ENCODE data around the gene UBAP1L.

UBAP1L gene

DNA sequence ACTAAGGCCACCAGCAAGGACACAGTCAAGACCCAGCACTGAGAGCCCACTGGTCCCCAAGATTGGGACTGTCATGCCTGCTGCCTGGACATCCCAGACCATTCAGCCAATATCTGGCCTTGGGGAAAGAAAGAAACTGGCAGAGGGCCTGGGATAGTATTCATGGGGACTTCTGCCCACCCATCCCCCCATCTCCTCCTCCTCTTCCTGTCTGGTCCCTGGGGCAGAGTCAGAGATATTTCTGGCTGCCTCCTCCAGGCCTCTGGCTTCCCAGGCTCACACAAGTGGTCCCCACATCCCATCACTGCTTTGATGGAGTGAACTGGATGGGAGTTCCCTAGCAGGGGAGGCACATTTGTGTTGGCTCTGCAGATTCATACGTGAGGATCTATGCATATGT, 43.0 kb downstream of the UBAP1L start:
- no peak overlapping the region for H3K4me3 ChIP-seq (ENCODE audit: low read depth, low read length)
- peaks cover 7% of the 10 kb centered on the region for H3K27me3 ChIP-seq (replicated peaks)
- H3K36me3 ChIP-seq (replicated peaks) = no peaks in the 10 kb centered on the region
- in situ Hi-C loops (cut with HindIII; ENCODE audit: low pct_ligation_motif_present, low sequenced_read_pairs) = no loop called here
- DNase-seq = no peak
- H3K27ac ChIP-seq = no peak overlapping the region
- TF ChIP-seq, protein P1, sequence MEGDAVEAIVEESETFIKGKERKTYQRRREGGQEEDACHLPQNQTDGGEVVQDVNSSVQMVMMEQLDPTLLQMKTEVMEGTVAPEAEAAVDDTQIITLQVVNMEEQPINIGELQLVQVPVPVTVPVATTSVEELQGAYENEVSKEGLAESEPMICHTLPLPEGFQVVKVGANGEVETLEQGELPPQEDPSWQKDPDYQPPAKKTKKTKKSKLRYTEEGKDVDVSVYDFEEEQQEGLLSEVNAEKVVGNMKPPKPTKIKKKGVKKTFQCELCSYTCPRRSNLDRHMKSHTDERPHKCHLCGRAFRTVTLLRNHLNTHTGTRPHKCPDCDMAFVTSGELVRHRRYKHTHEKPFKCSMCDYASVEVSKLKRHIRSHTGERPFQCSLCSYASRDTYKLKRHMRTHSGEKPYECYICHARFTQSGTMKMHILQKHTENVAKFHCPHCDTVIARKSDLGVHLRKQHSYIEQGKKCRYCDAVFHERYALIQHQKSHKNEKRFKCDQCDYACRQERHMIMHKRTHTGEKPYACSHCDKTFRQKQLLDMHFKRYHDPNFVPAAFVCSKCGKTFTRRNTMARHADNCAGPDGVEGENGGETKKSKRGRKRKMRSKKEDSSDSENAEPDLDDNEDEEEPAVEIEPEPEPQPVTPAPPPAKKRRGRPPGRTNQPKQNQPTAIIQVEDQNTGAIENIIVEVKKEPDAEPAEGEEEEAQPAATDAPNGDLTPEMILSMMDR (IDR thresholded peaks at IDR 0.05; ENCODE audit: low read depth, low read length, missing control alignments) = no peak

DNA sequence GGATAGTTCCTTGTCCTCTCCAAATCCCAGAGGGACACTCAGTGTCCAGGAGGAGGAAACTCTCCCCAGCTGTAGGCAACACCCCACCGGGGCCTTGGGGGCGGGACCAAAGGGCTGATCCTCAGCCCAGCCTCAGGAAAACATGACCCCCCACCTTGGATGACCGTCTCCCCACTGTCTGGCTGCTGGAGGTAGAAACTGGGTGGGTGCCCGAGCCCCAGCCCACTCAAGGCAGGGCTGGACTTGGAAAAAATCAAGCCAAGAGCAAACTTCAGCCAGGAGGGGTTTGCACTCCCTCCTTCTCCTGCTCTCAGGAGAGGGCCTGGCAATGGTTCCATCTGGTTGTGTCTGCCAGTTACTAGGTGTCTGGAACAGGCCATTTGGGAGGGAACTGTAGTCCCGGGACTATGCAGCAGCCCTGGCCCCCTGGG, 43.6 kb downstream of the UBAP1L start:
- H3K36me3 ChIP-seq (replicated peaks) = no peaks in the 10 kb centered on the region
- DNase-seq = no peak
- in situ Hi-C loops (cut with HindIII; ENCODE audit: low pct_ligation_motif_present, low sequenced_read_pairs) = no loop called here
- no peak overlapping the region for H3K4me3 ChIP-seq (ENCODE audit: low read depth, low read length)
- TF ChIP-seq, protein P1 (IDR thresholded peaks at IDR 0.05; ENCODE audit: low read depth, low read length, missing control alignments) = no peak
- peaks cover 12% of the 10 kb centered on the region for H3K27me3 ChIP-seq (replicated peaks)
- no peak overlapping the region for H3K27ac ChIP-seq

DNA sequence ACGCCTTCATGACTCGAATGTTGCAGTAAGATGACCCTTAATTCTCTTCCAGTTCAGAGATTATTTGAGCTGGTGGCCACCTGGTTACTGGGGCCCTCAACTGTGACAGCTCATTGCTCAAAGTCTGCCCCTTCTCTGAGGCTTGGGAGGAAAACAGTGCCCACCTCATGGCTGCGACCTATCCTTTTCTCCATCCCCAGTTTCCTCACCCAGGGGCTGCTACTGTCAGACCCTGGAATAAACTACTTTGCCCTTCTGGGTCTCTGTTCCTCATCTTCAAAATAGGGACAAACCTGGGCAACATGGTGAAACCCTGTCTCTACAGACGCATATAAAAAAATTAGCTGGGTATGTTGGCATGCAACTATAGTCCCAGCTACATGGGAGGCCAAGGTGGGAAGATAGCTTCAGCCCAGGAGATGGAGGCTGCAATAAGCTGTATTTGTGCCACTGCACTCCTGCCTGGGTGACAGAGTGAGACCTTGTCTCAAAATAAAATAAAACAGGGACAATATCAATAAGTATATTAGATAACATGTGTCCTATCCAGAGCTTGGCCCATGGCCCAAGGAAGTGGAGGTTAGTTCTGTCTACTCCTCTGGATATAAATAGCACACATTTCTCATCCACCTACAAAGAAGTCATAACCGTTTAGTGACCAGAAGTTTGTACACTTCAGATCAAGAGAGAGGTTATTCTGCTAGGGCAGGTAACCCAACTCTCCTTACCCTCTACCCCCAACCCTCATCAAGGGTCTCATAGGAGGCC, 45.0 kb downstream of the UBAP1L start:
- Histone ChIP-seq H3K27ac (no peak overlapping the region), H3K4me3 (ENCODE audit: low read depth, low read length) (no peak overlapping the region), H3K36me3 (replicated peaks) (no peaks in the 10 kb centered on the region), H3K27me3 (replicated peaks) (peaks cover 15% of the 10 kb centered on the region)
- in situ Hi-C loops (cut with HindIII; ENCODE audit: low pct_ligation_motif_present, low sequenced_read_pairs) = no loop called here
- DNase-seq = no peak
- TF ChIP-seq, protein P1 (IDR thresholded peaks at IDR 0.05; ENCODE audit: low read depth, low read length, missing control alignments) = no peak

DNA sequence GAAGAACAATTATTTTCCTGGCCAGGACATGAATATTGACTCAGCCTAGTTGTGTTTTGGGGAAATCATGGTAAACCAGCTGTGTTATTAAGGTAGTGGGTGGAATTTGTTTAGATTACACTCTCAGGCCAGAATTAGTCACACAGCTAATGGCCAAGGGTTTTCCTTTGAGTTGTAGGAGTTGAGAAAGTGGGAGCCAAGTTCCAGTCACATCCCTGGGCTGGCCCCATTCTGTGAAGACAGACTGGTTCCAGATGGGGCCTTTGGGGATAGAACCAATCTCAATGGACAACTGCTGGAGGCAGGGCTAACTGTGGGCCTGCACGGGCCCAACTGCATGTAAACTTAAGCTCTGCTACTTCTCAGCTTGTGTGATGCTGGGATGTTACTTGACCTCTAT, 45.8 kb downstream of the UBAP1L start:
- in situ Hi-C loops (cut with HindIII; ENCODE audit: low pct_ligation_motif_present, low sequenced_read_pairs) = no loop called here
- peaks cover 17% of the 10 kb centered on the region for H3K27me3 ChIP-seq (replicated peaks)
- H3K36me3 ChIP-seq (replicated peaks) = no peaks in the 10 kb centered on the region
- H3K27ac ChIP-seq = no peak overlapping the region
- H3K4me3 ChIP-seq (ENCODE audit: low read depth, low read length) = no peak overlapping the region
- DNase-seq = peak; percentile 20
- TF ChIP-seq, protein P1 (IDR thresholded peaks at IDR 0.05; ENCODE audit: low read depth, low read length, missing control alignments) = no peak

DNA sequence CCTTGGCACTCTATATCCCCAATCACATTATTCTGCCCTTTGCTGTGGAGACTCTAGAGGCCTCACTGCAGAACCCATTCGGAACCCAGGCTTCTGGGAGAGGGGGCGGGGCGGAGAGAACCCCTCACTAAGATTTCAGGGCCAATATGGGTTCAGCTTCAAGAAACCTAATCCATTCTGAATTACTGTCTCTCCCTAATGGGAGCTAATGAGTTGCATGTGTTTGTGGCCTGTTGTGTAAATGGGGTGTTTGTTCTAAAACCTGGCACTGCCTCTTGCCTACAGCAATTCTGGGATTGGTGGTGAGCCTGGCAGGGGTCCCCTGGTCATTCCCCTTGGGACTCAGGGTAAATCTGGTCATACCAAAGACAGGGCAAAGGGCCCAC, 46.6 kb downstream of the UBAP1L start:
- Histone ChIP-seq H3K36me3 (replicated peaks) (no peaks in the 10 kb centered on the region), H3K27ac (no peak overlapping the region), H3K4me3 (ENCODE audit: low read depth, low read length) (no peak overlapping the region), H3K27me3 (replicated peaks) (peaks cover 17% of the 10 kb centered on the region)
- in situ Hi-C loops (cut with HindIII; ENCODE audit: low pct_ligation_motif_present, low sequenced_read_pairs) = no loop called here
- TF ChIP-seq, protein P1 (IDR thresholded peaks at IDR 0.05; ENCODE audit: low read depth, low read length, missing control alignments) = no peak
- no peak for DNase-seq

All from brain microvascular endothelial cell (primary cell).